Right lobe of liver (tissue), 6 donors: ENCODE data around the gene MON2. TPM values are rescaled to one million over a fixed set of nuclear protein-coding genes. Genes with fewer than 3 reads are reported as not detected.
"Not testable (repeated sequence)": the region's sequence is repeated elsewhere in the genome, so short reads cannot be mapped to it uniquely, and the experiment has no call there.

Experiments used
- ATAC-seq, 4 donors: fragments of 200-7000 bp; cut with Tn5 transposase; one replicate each; pipeline ENCODE4 v1.9.1; 2020; ENCODE audit warnings: mild to moderate bottlenecking in 4 of 4, moderate library complexity in 4 of 4
- DNase-seq, 3 donors: peaks; one replicate each; pipeline ENCODE4 v3.0.0-alpha.2; 2020
- H3K27ac ChIP-seq, 3 donors: fragments of 200-600 bp; one replicate each; pipeline ENCODE4 v1.8.0; 2022
- H3K27me3 ChIP-seq, 2 donors: fragments of 200-600 bp; one replicate each; pipeline ENCODE4 v1.8.0; 2022
- H3K36me3 ChIP-seq, 4 donors: fragments of 200-600 bp; sonication (generic) in 1 of 4; one replicate each; pipeline versions ENCODE4 v1.5.1 to v1.8.0; 2017 to 2022; ENCODE audit warnings: control low read depth in 1 of 4
- H3K4me1 ChIP-seq, 4 donors: fragments of 200-600 bp; sonication (generic) in 1 of 4; one replicate each; pipeline versions ENCODE4 v1.5.1 to v1.8.0; 2017 to 2022; ENCODE audit warnings: control low read depth in 1 of 4
- H3K4me3 ChIP-seq, 3 donors: fragments of 200-600 bp; one replicate each; pipeline ENCODE4 v1.8.0; 2022
- H3K9me3 ChIP-seq, 4 donors: fragments of 200-600 bp; sonication (generic) in 1 of 4; one replicate each; pipeline versions ENCODE4 v1.5.1 to v1.8.0; 2017 to 2022; ENCODE audit warnings: control low read depth in 1 of 4
- POLR2A ChIP-seq: fragments of 450-650 bp; IDR thresholded peaks from one replicate; pipeline ENCODE4 v1.6.1; 2017; ENCODE audit warnings: antibody characterized with exemption, mild to moderate bottlenecking
- WGBS: methylation state at CpG from one replicate; pipeline ENCODE4 v1.1.6; 2018; ENCODE audit warnings: low coverage, low lambda C conversion rate; ENCODE audit not compliant: insufficient coverage; ENCODE audit errors: missing lambda C conversion rate; 5-methylcytosine and 5-hydroxymethylcytosine counted together
- intact Hi-C, 2 donors: fragments of 100-400 bp; cut with DNase I; formaldehyde crosslinking; loops; one replicate each; pipeline versions ENCODE4 v1.11.2 to v1.14.1; 2022
- total RNA-seq, 6 experiments: library from RNA; depleted of rRNA in 2 of 6; stranded (reverse); fragments of >200 nt in 2 of 6; fragmentation: NEBNext Ultra II Directional in 3 of 6; extraction: Animal tissue kit (Norgen Biotek cat#: 25700) in 3 of 6; gene quantifications; one replicate each; pipeline versions ENCODE4 v1.1.0 to v1.2.4, GENCODE V29; 2016 to 2023
- TF ChIP-seq, protein P1 (sequence below), 4 donors: fragments of 200-600 bp in 3 of 4; fragments of 450-650 bp in 1 of 4; IDR thresholded peaks; one replicate each; pipeline versions ENCODE4 v1.5.1 to v1.8.0; 2016 to 2022; ENCODE audit warnings: antibody characterized with exemption in 4 of 4, mild to moderate bottlenecking in 2 of 4
- donor health status: DM: no; HTN: yes; CAD: no.
- donor health status: DM: no; HTN: no; CAD: no.
- donor health status: DM: no; HTN: no; CAD: no.
- donor health status: DM: no; HTN: yes; CAD: no.
- donor health status: DM: no; HTN: yes; CAD: no.

The MON2 gene
- total RNA-seq, 6 experiments from 2014 or later = 26.6 to 37.4 (median 30.5) TPM

GRCh38 chr12:62543324-62543723 lies 76.7 kb downstream of the MON2 start:
- H3K36me3 ChIP-seq = peaks cover 0 to 26% (median 13%) of the 10 kb centered on the region in 4 donors
- 92% methylated on average over 5 of the region's 5 CpGs for WGBS
- intact Hi-C loops = no loop called here

DNA sequence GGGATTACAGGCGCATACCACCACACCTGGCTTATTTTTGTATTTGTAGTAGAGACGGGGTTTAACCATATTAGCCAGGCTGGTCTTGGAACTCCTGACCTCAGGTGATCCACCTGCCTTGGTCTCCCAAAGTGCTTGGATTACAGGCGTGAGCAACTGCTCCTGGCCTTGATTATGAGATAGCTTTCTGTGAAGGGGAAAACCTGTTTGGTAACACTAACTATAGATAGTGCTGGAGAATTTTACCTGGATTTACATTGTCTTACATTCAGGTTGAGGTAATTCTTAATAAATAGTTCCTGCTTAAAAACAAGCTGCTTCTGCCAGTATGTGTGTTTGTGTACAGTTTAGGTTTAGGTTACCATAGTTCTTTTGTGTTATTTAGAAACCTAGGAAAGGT lies 77.1 kb downstream of the MON2 start:
- intact Hi-C loops = no loop called here
- Histone ChIP-seq H3K9me3 (no peaks in the 10 kb centered on the region), H3K4me3 (no peak overlapping the region), H3K27ac (no peak overlapping the region), H3K4me1 (peaks cover 0 to 7% (median 0%) of the 10 kb centered on the region in 4 donors), H3K36me3 (peaks cover 0 to 26% (median 13%) of the 10 kb centered on the region in 4 donors), H3K27me3 (no peaks in the 10 kb centered on the region)
- TF ChIP-seq POLR2A = no peak
- TF ChIP-seq, protein P1, sequence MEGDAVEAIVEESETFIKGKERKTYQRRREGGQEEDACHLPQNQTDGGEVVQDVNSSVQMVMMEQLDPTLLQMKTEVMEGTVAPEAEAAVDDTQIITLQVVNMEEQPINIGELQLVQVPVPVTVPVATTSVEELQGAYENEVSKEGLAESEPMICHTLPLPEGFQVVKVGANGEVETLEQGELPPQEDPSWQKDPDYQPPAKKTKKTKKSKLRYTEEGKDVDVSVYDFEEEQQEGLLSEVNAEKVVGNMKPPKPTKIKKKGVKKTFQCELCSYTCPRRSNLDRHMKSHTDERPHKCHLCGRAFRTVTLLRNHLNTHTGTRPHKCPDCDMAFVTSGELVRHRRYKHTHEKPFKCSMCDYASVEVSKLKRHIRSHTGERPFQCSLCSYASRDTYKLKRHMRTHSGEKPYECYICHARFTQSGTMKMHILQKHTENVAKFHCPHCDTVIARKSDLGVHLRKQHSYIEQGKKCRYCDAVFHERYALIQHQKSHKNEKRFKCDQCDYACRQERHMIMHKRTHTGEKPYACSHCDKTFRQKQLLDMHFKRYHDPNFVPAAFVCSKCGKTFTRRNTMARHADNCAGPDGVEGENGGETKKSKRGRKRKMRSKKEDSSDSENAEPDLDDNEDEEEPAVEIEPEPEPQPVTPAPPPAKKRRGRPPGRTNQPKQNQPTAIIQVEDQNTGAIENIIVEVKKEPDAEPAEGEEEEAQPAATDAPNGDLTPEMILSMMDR (IDR thresholded peaks at IDR 0.05) = no peak
- no peak for ATAC-seq
- WGBS = 100% methylated on average over 1 of the region's 3 CpGs
- no peak for DNase-seq

More at GRCh38 chr12:62543324-62543723, 76.7 kb downstream of the MON2 start:
- no peak overlapping the region for H3K27ac ChIP-seq
- DNase-seq (no peak), ATAC-seq (no peak)
- H3K4me3 ChIP-seq = no peak overlapping the region
- H3K4me1 ChIP-seq = peaks cover 0 to 7% (median under 1%) of the 10 kb centered on the region in 4 donors
- TF ChIP-seq, protein P1 (IDR thresholded peaks at IDR 0.05) = no peak
- no peak for TF ChIP-seq POLR2A
- no peaks in the 10 kb centered on the region for H3K27me3 ChIP-seq
- H3K9me3 ChIP-seq = no peaks in the 10 kb centered on the region

- intact Hi-C loops = no loop called here
- Histone ChIP-seq H3K27ac (peak overlapping the region in 1 of 3 donors; percentile 47), H3K9me3 (no peaks in the 10 kb centered on the region), H3K27me3 (no peaks in the 10 kb centered on the region), H3K4me1 (peaks cover 0 to 12% (median 0%) of the 10 kb centered on the region in 4 donors), H3K4me3 (no peak overlapping the region), H3K36me3 (peaks cover 0 to 21% (median 10%) of the 10 kb centered on the region in 4 donors)
- DNase-seq (no peak), ATAC-seq (peak; percentile 81 to 95 (median 84))
- TF ChIP-seq, protein P1 (IDR thresholded peaks at IDR 0.05) = no peak
- TF ChIP-seq POLR2A = no peak
- 49% methylated on average over 5 of the region's 5 CpGs for WGBS
Measured at GRCh38 chr12:62552906-62553556, 86.4 kb downstream of the MON2 start.

GRCh38 chr12:62559366-62559765 lies 92.7 kb downstream of the MON2 start:
- H3K4me1 ChIP-seq, H3K27ac ChIP-seq, H3K9me3 ChIP-seq, H3K27me3 ChIP-seq, DNase-seq, H3K4me3 ChIP-seq, ATAC-seq, intact Hi-C loops: not testable (repeated sequence)
- WGBS = 100% methylated on average over 1 of the region's 1 CpG
- H3K36me3 ChIP-seq = peaks cover 0 to 25% (median 8%) of the 10 kb centered on the region in 4 donors

DNA sequence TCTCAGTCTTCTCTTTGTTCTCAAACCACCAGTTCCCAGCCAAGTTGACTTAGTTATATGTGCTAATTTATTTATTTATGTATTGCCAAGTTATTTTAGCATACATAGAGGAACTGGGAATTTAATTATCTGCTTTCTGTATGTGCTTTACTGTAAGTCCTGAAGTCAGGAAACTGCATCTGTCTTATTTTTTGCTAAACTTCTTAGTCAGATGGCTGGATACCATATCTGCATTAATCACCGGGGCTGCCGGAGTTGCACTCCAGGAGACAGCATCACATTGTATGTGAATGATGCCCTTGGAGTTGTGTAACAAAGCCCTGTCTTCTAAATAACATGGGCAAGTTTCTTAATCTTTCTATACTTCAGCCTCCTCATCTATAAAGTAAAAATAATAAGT lies 96.2 kb downstream of the MON2 start:
- H3K9me3 ChIP-seq = no peaks in the 10 kb centered on the region
- 87% methylated on average over 2 of the region's 2 CpGs for WGBS
- intact Hi-C loops = no loop called here
- no peak for TF ChIP-seq POLR2A
- TF ChIP-seq, protein P1 (IDR thresholded peaks at IDR 0.05) = no peak
- peaks cover 0 to 22% (median 4%) of the 10 kb centered on the region in 4 donors for H3K36me3 ChIP-seq
- H3K4me3 ChIP-seq = no peak overlapping the region
- no peak for ATAC-seq
- no peaks in the 10 kb centered on the region for H3K4me1 ChIP-seq
- H3K27ac ChIP-seq = no peak overlapping the region
- H3K27me3 ChIP-seq = no peaks in the 10 kb centered on the region
- no peak for DNase-seq
